GM18951 (cell line): ENCODE measurements around the gene SPINK13.
"Not testable (repeated sequence)": the region's sequence is repeated elsewhere in the genome, so short reads cannot be mapped to it uniquely, and the experiment has no call there.

Source experiments
- POLR2A ChIP-seq: IDR thresholded peaks from 4 replicates; pipeline ENCODE4 v1.6.1; 2011; ENCODE audit warnings: mild to moderate bottlenecking; ENCODE audit not compliant: insufficient read length, insufficient read depth; ENCODE audit errors: extremely low read depth
- in situ Hi-C: fragments of 300-500 bp; cut with MboI; formaldehyde crosslinking; loops from one replicate; pipeline ENCODE4 v1.12.0; 2022; ENCODE audit warnings: low sequenced_read_pairs, mixed read lengths, inconsistent platforms; ENCODE audit not compliant: unreplicated experiment

SPINK13 gene

GRCh38 chr5:148290271-148291195 is 21.9 kb downstream of the SPINK13 start:
- in situ Hi-C loops, result no loop called here
- no peak for TF ChIP-seq POLR2A

GRCh38 chr5:148297731-148298130 is 29.1 kb downstream of the SPINK13 start:
- TF ChIP-seq POLR2A, result no peak
- in situ Hi-C loops, result no loop called here

- no peak for TF ChIP-seq POLR2A
- in situ Hi-C loops, result no loop called here
Measured at GRCh38 chr5:148306446-148306845, 37.9 kb downstream of the SPINK13 start.

- no peak for TF ChIP-seq POLR2A
- in situ Hi-C loops, result no loop called here
Measured at GRCh38 chr5:148309019-148309418, 40.4 kb downstream of the SPINK13 start.

- in situ Hi-C loops, result no loop called here
- TF ChIP-seq POLR2A, result no peak
Measured at GRCh38 chr5:148309746-148310145, 41.2 kb downstream of the SPINK13 start.

- in situ Hi-C loops, result no loop called here
- TF ChIP-seq POLR2A, result no peak
Measured at GRCh38 chr5:148311484-148311883, 42.9 kb downstream of the SPINK13 start.

GRCh38 chr5:148312153-148312552 is 43.6 kb downstream of the SPINK13 start, which contains the start of gene SPINK7:
TSS of gene SPINK7 (plus strand) at chr5:148312423. CDS start at chr5:148312484, 61 bp downstream.
- in situ Hi-C loops, result no loop called here

GRCh38 chr5:148314187-148314586 is 45.6 kb downstream of the SPINK13 start:
- in situ Hi-C loops, result no loop called here
- TF ChIP-seq POLR2A, result no peak

More at GRCh38 chr5:148312153-148312552, 43.6 kb downstream of the SPINK13 start, which contains the start of gene SPINK7:
- TF ChIP-seq POLR2A, result no peak

- in situ Hi-C loops, result no loop called here
- TF ChIP-seq POLR2A, result no peak
Measured at GRCh38 chr5:148314731-148315130, 46.1 kb downstream of the SPINK13 start.

- in situ Hi-C loops, result not testable (repeated sequence)
Measured at GRCh38 chr5:148320011-148320963, 51.7 kb downstream of the SPINK13 start.

GRCh38 chr5:148333262-148333849 is 64.8 kb downstream of the SPINK13 start:
- no peak for TF ChIP-seq POLR2A

GRCh38 chr5:148335259-148335658 is 66.7 kb downstream of the SPINK13 start, which contains the start of gene SPINK9:
TSS of gene SPINK9 (plus strand) at chr5:148335559. CDS start at chr5:148335614, 55 bp downstream.
- in situ Hi-C loops, result no loop called here
- TF ChIP-seq POLR2A, result no peak

More at GRCh38 chr5:148333262-148333849, 64.8 kb downstream of the SPINK13 start:
- in situ Hi-C loops, result no loop called here
